NB4 (cell line): Measurements from ENCODE around the gene KLRC4.

Source experiments
- POLR2A ChIP-seq: IDR thresholded peaks from 2 replicates; pipeline ENCODE4 v1.6.1; 2011; ENCODE audit warnings: mild to moderate bottlenecking; ENCODE audit not compliant: insufficient read length; ENCODE audit errors: extremely low read depth
- TF ChIP-seq, protein P1 (sequence below): IDR thresholded peaks from one replicate; pipeline ENCODE4 v1.5.1; 2012; ENCODE audit warnings: low read depth, low read length

DNA sequence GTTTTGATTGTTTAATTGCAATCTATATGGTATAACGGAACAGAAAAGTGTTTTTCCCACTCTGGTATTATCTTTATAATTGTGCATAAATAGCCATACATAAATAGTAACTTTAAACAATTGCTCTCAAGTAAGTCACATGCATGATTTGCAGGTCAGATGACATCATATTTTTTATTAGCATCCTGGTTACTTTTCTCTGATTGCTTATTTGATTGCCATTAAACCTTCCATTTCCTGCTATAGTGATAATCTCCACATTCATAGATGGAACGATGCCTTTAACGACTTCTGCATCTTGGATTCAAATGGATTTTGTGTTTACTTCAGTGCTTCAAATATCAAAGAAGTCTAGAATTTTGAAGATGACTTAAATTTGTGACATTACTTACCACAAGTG lies 16.3 kb downstream of the KLRC4 start:
- TF ChIP-seq, protein P1, sequence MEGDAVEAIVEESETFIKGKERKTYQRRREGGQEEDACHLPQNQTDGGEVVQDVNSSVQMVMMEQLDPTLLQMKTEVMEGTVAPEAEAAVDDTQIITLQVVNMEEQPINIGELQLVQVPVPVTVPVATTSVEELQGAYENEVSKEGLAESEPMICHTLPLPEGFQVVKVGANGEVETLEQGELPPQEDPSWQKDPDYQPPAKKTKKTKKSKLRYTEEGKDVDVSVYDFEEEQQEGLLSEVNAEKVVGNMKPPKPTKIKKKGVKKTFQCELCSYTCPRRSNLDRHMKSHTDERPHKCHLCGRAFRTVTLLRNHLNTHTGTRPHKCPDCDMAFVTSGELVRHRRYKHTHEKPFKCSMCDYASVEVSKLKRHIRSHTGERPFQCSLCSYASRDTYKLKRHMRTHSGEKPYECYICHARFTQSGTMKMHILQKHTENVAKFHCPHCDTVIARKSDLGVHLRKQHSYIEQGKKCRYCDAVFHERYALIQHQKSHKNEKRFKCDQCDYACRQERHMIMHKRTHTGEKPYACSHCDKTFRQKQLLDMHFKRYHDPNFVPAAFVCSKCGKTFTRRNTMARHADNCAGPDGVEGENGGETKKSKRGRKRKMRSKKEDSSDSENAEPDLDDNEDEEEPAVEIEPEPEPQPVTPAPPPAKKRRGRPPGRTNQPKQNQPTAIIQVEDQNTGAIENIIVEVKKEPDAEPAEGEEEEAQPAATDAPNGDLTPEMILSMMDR: no peak
- no peak for TF ChIP-seq POLR2A
